Heart left ventricle (tissue), 16 donors: ENCODE data around the gene TAOK3. TPM values are rescaled to one million over a fixed set of nuclear protein-coding genes. Genes with fewer than 3 reads are reported as not detected.

Experiments
- ATAC-seq, 4 donors: fragments of 200-7000 bp; cut with Tn5 transposase; one replicate each; pipeline ENCODE4 v1.9.1; 2020 to 2022; ENCODE audit warnings: moderate library complexity in 4 of 4, mild to moderate bottlenecking in 3 of 4, moderate number of reproducible peaks in 1 of 4
- DNase-seq, 5 donors: peaks; one replicate each; pipeline ENCODE4 v3.0.0-alpha.2; 2020
- H3K27ac ChIP-seq, 12 donors: fragments of 200-600 bp; sonication (generic) in 4 of 12; one replicate each; pipeline versions ENCODE4 v1.5.0 to v1.8.0; 2016 to 2022; ENCODE audit warnings: mild to moderate bottlenecking in 2 of 12
- H3K27me3 ChIP-seq, 9 donors: fragments of 200-600 bp; sonication (generic) in 2 of 9; one replicate each; pipeline versions ENCODE4 v1.5.1 to v1.8.0; 2016 to 2022; ENCODE audit warnings: mild to moderate bottlenecking in 3 of 9
- H3K36me3 ChIP-seq, 9 donors: fragments of 200-600 bp; sonication (generic) in 2 of 9; one replicate each; pipeline versions ENCODE4 v1.5.0 to v1.8.0; 2018 to 2022; ENCODE audit warnings: mild to moderate bottlenecking in 2 of 9
- H3K4me1 ChIP-seq, 12 donors: fragments of 200-600 bp; sonication (generic) in 4 of 12; one replicate each; pipeline versions ENCODE4 v1.5.0 to v1.8.0; 2016 to 2022; ENCODE audit warnings: mild to moderate bottlenecking in 3 of 12
- H3K4me3 ChIP-seq, 12 donors: fragments of 200-600 bp; sonication (generic) in 4 of 12; one replicate each; pipeline versions ENCODE4 v1.5.0 to v1.8.0; 2017 to 2022; ENCODE audit warnings: mild to moderate bottlenecking in 9 of 12, moderate library complexity in 4 of 12
- H3K9me3 ChIP-seq, 12 donors: fragments of 200-600 bp; sonication (generic) in 4 of 12; one replicate each; pipeline versions ENCODE4 v1.5.0 to v1.8.0; 2016 to 2022; ENCODE audit warnings: mild to moderate bottlenecking in 1 of 12
- CTCF ChIP-seq, 12 donors: fragments of 200-600 bp; sonication (generic) in 4 of 12; IDR thresholded peaks; one replicate each; pipeline versions ENCODE4 v1.5.0 to v1.8.0; 2018 to 2022; ENCODE audit warnings: antibody characterized with exemption in 12 of 12, mild to moderate bottlenecking in 5 of 12
- POLR2A ChIP-seq, 2 donors: fragments of 450-650 bp; IDR thresholded peaks; one replicate each; pipeline ENCODE4 v1.6.1; 2017; ENCODE audit warnings: antibody characterized with exemption in 2 of 2, mild to moderate bottlenecking in 2 of 2, moderate library complexity in 2 of 2
- WGBS, 4 donors: extraction: QIAGEN DNeasy Blood & Tissue Kit in 2 of 4; methylation state at CpG; one replicate each; pipeline versions ENCODE4 v1.1.5 to v1.1.7; 2013 to 2018; 5-methylcytosine and 5-hydroxymethylcytosine counted together
- intact Hi-C, 10 donors: fragments of 100-400 bp; cut with DNase I; formaldehyde crosslinking; loops; one replicate each; pipeline versions ENCODE4 v1.11.1 to v1.14.2; 2022
- polyA plus RNA-seq, 2 donors: library from polyadenylated mRNA; stranded (reverse); fragments of 200-250 nt; gene quantifications; one replicate each; pipeline ENCODE4 v1.2.3, GENCODE V29; 2013
- total RNA-seq, 9 donors: library from RNA; depleted of rRNA in 2 of 9; stranded (reverse); fragments of >200 nt in 2 of 9; fragmentation: NEBNext Ultra II Directional in 3 of 9; extraction: Animal tissue kit (Norgen Biotek cat#: 25700) in 3 of 9; gene quantifications; one replicate each; pipeline versions ENCODE4 v1.1.0 to v1.2.4, GENCODE V29; 2016 to 2023
- donor health status: ischemic (EF 13 %, LVEDD 7.1; RV severe dilation, severe dysfunction).
- donor health status: healthy with polysubstance abuse.
- donor health status: DM: no; HTN: yes; CAD: no.
- donor health status: DM: no; HTN: no; CAD: no.
- donor health status: ischemic (EF 25% LVEDD 6.9; RV normal size, moderate dysfunction).
- donor health status: ischemic (EF 25% LVEDD 5.7; RV mildly dilated, moderate dysfunction).
- donor health status: healthy.
- donor health status: DM: yes; HTN: yes; CAD: no.
- donor health status: ischemic (EF 35%, LVEDD 5.7; RV mildly dilated, moderate dysfunction).
- donor health status: nonischemic (EF 11% LVEDD 7.7; RV severe dilation, severe dysfunction).
- donor health status: DM: yes; HTN: yes; CAD: no.
- donor health status: PGD.
- donor health status: ischemic (EF 29% LVEDD 5.4; RV normal size, mild dysfunction).
- donor health status: nonischemic (EF 23%, LVEDD 6.1; RV moderate dilation, normal function).

Gene TAOK3
- total and polyA plus RNA-seq, 11 donors: 11.8 to 26.6 (median 22.2) TPM

- intact Hi-C loops: no loop called here
- H3K27ac ChIP-seq: no peak overlapping the region
- H3K4me3 ChIP-seq: no peak overlapping the region
- ATAC-seq (no peak), DNase-seq (no peak)
- H3K36me3 ChIP-seq: peaks cover 0 to 25% (median 12%) of the 10 kb centered on the region in 9 donors
- TF ChIP-seq POLR2A (IDR thresholded peaks at IDR 0.05) (no peak), CTCF (IDR thresholded peaks at IDR 0.05) (no peak)
- no peaks in the 10 kb centered on the region for H3K27me3 ChIP-seq
- no peaks in the 10 kb centered on the region for H3K9me3 ChIP-seq
- no peaks in the 10 kb centered on the region for H3K4me1 ChIP-seq
Measured at GRCh38 chr12:118220702-118221101, 152.0 kb downstream of the TAOK3 start.

GRCh38 chr12:118219772-118220171 is 152.9 kb downstream of the TAOK3 start:
- TF ChIP-seq CTCF (IDR thresholded peaks at IDR 0.05): no peak
- TF ChIP-seq POLR2A (IDR thresholded peaks at IDR 0.05): no peak
- ATAC-seq (no peak), DNase-seq (no peak)
- H3K36me3 ChIP-seq: peaks cover 0 to 17% (median 7%) of the 10 kb centered on the region in 9 donors
- intact Hi-C loops: no loop called here
- 92 to 95% (median 95%) methylated on average over 7 of the region's 7 CpGs for WGBS, 4 donors
- no peak overlapping the region for H3K4me3 ChIP-seq
- no peaks in the 10 kb centered on the region for H3K9me3 ChIP-seq
- no peaks in the 10 kb centered on the region for H3K4me1 ChIP-seq
- H3K27me3 ChIP-seq: no peaks in the 10 kb centered on the region
- H3K27ac ChIP-seq: no peak overlapping the region

GRCh38 chr12:118219106-118219505 is 153.6 kb downstream of the TAOK3 start:
- H3K27ac ChIP-seq: no peak overlapping the region
- peaks cover 0 to 12% (median 3%) of the 10 kb centered on the region in 9 donors for H3K36me3 ChIP-seq
- intact Hi-C loops: no loop called here
- no peak for ATAC-seq
- no peak for DNase-seq
- WGBS, 4 donors: 96 to 99% (median 97%) methylated on average over 5 of the region's 5 CpGs
- no peak overlapping the region for H3K4me3 ChIP-seq
- H3K4me1 ChIP-seq: no peaks in the 10 kb centered on the region
- H3K9me3 ChIP-seq: no peaks in the 10 kb centered on the region
- no peak for TF ChIP-seq CTCF (IDR thresholded peaks at IDR 0.05)
- no peak for TF ChIP-seq POLR2A (IDR thresholded peaks at IDR 0.05)
- H3K27me3 ChIP-seq: no peaks in the 10 kb centered on the region

- H3K36me3 ChIP-seq: peaks cover 0 to 45% (median 31%) of the 10 kb centered on the region in 9 donors
- TF ChIP-seq POLR2A (IDR thresholded peaks at IDR 0.05) (no peak), CTCF (IDR thresholded peaks at IDR 0.05) (no peak)
- H3K4me1 ChIP-seq: no peaks in the 10 kb centered on the region
- WGBS, 4 donors: 93 to 97% (median 95%) methylated on average over 1 of the region's 1 CpG
- no peak overlapping the region for H3K4me3 ChIP-seq
- ATAC-seq: no peak
- intact Hi-C loops: no loop called here
- no peaks in the 10 kb centered on the region for H3K27me3 ChIP-seq
- H3K9me3 ChIP-seq: no peaks in the 10 kb centered on the region
- DNase-seq: no peak
- H3K27ac ChIP-seq: no peak overlapping the region
Measured at GRCh38 chr12:118213452-118213851, 159.3 kb downstream of the TAOK3 start.
